ENCODE data around the gene CIB4.

Gene CIB4

GRCh38 chr2:26563686-26564085, 77.5 kb downstream of the CIB4 start:
- no peak for DNase-seq

- no peak for DNase-seq
These were observed 78.1 kb downstream of the CIB4 start for GRCh38 chr2:26562811-26563645.

GRCh38 chr2:26561918-26562810, 79.0 kb downstream of the CIB4 start:
- peak; percentile 61 to 76 for DNase-seq

GRCh38 chr2:26561376-26561775, 79.8 kb downstream of the CIB4 start:
- no peak for DNase-seq

- no peak for DNase-seq
These were observed 80.3 kb downstream of the CIB4 start for GRCh38 chr2:26560892-26561291.

- DNase-seq, result no peak
These were observed 81.6 kb downstream of the CIB4 start for GRCh38 chr2:26559556-26559955.

- no peak for DNase-seq
These were observed 82.1 kb downstream of the CIB4 start for GRCh38 chr2:26559044-26559405.

GRCh38 chr2:26558271-26559043, 82.7 kb downstream of the CIB4 start:
- DNase-seq, result no peak

- DNase-seq, result no peak
These were observed 83.8 kb downstream of the CIB4 start for GRCh38 chr2:26557244-26557925.

GRCh38 chr2:26556309-26557243, 84.6 kb downstream of the CIB4 start:
- no peak for DNase-seq

- DNase-seq, result no peak
These were observed 85.7 kb downstream of the CIB4 start for GRCh38 chr2:26555246-26556133.

GRCh38 chr2:26552641-26553374, 88.4 kb downstream of the CIB4 start:
- no peak for DNase-seq

GRCh38 chr2:26550276-26551015, 90.7 kb downstream of the CIB4 start:
- no peak for DNase-seq

- no peak for DNase-seq
These were observed 98.3 kb downstream of the CIB4 start for GRCh38 chr2:26542676-26543505.

- DNase-seq, result no peak
These were observed 99.0 kb downstream of the CIB4 start for GRCh38 chr2:26542194-26542455.

- DNase-seq, result no peak
These were observed 99.6 kb downstream of the CIB4 start for GRCh38 chr2:26541401-26542193.

GRCh38 chr2:26540961-26541360, 100.2 kb downstream of the CIB4 start:
- DNase-seq, result no peak

Measured in NCI-H1930 (cell line).